Measurements from ENCODE around the gene TMEM138. TPM values are rescaled to one million over a fixed set of nuclear protein-coding genes. Genes with fewer than 3 reads are reported as not detected.

The TMEM138 gene
- total RNA-seq, 1 donor from 2014 or later = 52.3 TPM

DNA sequence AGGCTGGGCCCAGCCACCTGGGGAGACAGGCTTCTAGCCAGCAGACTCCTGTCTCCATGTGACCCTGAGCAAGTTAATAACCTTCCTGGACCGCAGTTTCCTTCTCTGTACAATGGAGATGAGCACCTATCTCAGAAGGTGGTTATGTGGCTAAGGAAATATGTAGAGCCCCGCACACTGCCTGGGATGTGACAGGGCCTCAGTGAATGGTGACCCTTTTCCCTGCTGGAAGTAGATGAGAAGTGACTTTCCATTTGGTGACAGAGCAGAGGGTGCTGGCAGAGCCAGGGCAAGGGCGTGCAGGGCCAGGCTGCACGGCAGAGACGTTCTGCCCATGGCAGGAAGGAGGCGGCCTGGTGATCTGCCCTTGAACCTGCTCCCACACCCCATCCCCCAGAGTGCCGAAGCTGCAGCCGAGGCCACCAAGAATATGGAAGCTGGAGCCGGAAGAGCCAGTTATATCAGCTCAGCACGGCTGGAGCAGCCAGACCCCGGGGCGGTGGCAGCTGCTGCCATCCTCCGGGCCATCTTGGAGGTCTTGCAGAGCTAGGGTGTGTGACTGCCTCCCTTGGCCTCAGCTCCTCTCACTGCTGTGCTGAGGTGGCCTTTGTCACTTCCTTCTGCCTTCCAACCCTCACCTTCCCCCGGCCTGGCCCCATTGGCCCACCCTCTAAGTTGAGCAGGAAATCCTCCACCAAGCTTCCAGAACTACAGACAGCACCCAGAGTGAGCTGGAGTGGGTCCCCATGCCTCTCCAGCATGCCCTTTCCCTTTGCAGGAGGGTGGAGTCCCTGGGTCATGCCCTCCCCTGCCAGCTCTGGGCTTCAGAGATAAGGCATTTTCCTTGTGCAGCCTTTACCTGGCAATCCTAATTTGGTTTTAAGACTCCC lies 16.0 kb upstream of the TMEM138 start:
- Mint-ChIP-seq H3K4me1 (ENCODE audit: low read depth) (no peaks in the 10 kb centered on the region), H3K36me3 (ENCODE audit: low read depth) (peaks cover 21% of the 10 kb centered on the region), H3K4me3 (ENCODE audit: low read depth) (no peak overlapping the region), H3K9me3 (no peaks in the 10 kb centered on the region), H3K27ac (no peak overlapping the region), H3K27me3 (ENCODE audit: low read depth) (no peaks in the 10 kb centered on the region)
- intact Hi-C loops (cut with micrococcal nuclease) = no loop called here
- DNase-seq (ENCODE audit: low spot score) = no peak

DNA sequence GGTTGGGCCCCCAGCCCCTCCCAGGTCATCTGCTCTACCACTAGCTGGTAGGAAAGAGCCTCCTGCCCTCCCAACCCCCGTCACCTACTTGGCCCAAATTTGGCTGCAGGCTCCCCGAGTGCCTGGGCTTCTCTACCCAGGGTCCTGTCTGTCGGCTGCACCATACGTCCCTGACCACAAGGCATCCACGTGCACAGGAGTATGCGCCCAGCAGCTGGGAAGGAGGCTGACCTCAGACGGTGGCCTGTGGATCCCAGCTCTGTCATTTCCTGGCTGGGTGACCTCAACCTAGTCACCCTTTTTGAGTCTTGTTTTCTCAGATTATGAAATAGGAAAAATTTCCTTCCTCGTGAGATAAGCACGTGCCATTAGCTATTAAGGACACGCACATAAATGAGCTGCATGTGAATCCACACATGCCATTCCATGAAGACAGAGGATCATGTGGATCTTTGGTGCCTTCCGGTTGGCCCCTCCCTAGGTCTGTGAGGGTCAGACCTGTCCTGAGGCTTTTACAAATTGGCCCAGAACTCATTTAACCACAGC lies 14.2 kb upstream of the TMEM138 start:
- Mint-ChIP-seq H3K4me1 (ENCODE audit: low read depth) (no peaks in the 10 kb centered on the region), H3K9me3 (no peaks in the 10 kb centered on the region), H3K4me3 (ENCODE audit: low read depth) (no peak overlapping the region), H3K36me3 (ENCODE audit: low read depth) (peaks cover 27% of the 10 kb centered on the region), H3K27ac (no peak overlapping the region), H3K27me3 (ENCODE audit: low read depth) (no peaks in the 10 kb centered on the region)
- DNase-seq (ENCODE audit: low spot score) = no peak
- intact Hi-C loops (cut with micrococcal nuclease) = no loop called here

- intact Hi-C loops (cut with micrococcal nuclease) = no loop called here
- Mint-ChIP-seq H3K27me3 (ENCODE audit: low read depth) (no peaks in the 10 kb centered on the region), H3K9me3 (no peaks in the 10 kb centered on the region), H3K27ac (no peak overlapping the region), H3K36me3 (ENCODE audit: low read depth) (peaks cover 34% of the 10 kb centered on the region), H3K4me1 (ENCODE audit: low read depth) (no peaks in the 10 kb centered on the region), H3K4me3 (ENCODE audit: low read depth) (no peak overlapping the region)
- no peak for DNase-seq (ENCODE audit: low spot score)
These were observed 12.9 kb upstream of the TMEM138 start for GRCh38 chr11:61349189-61349751.

GRCh38 chr11:61349916-61350315 lies 12.3 kb upstream of the TMEM138 start:
- no peaks in the 10 kb centered on the region for H3K9me3 Mint-ChIP-seq
- H3K4me3 Mint-ChIP-seq (ENCODE audit: low read depth) = no peak overlapping the region
- H3K27me3 Mint-ChIP-seq (ENCODE audit: low read depth) = no peaks in the 10 kb centered on the region
- H3K36me3 Mint-ChIP-seq (ENCODE audit: low read depth) = peaks cover 30% of the 10 kb centered on the region
- no peak for DNase-seq (ENCODE audit: low spot score)
- intact Hi-C loops (cut with micrococcal nuclease) = no loop called here
- no peak overlapping the region for H3K27ac Mint-ChIP-seq
- H3K4me1 Mint-ChIP-seq (ENCODE audit: low read depth) = no peaks in the 10 kb centered on the region

GRCh38 chr11:61350336-61350735 lies 11.8 kb upstream of the TMEM138 start:
- intact Hi-C loops (cut with micrococcal nuclease) = no loop called here
- Mint-ChIP-seq H3K27ac (no peak overlapping the region), H3K4me3 (ENCODE audit: low read depth) (no peak overlapping the region), H3K27me3 (ENCODE audit: low read depth) (no peaks in the 10 kb centered on the region), H3K9me3 (no peaks in the 10 kb centered on the region), H3K36me3 (ENCODE audit: low read depth) (peaks cover 33% of the 10 kb centered on the region), H3K4me1 (ENCODE audit: low read depth) (no peaks in the 10 kb centered on the region)
- DNase-seq (ENCODE audit: low spot score) = no peak

DNA sequence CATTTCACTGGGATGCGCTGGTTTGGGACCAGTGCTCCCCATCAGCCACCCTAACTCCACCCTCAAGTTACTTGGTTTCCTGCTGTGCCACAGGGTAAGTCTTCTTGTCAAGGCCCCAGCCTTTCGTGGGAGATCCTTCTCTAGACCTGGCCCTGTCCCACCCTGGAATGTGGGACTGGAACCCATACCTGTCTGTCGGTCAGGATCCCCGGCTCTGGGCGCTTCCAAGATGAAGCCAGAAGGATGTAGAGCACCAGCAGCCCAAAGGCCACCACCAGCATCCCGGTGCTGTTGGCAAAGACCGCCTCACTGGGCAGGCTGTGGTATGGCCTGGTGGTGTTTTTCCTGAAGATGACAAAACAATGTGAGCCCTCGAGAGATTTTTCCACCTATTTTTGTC lies 11.4 kb upstream of the TMEM138 start:
- no peak overlapping the region for H3K27ac Mint-ChIP-seq
- DNase-seq (ENCODE audit: low spot score) = no peak

DNA sequence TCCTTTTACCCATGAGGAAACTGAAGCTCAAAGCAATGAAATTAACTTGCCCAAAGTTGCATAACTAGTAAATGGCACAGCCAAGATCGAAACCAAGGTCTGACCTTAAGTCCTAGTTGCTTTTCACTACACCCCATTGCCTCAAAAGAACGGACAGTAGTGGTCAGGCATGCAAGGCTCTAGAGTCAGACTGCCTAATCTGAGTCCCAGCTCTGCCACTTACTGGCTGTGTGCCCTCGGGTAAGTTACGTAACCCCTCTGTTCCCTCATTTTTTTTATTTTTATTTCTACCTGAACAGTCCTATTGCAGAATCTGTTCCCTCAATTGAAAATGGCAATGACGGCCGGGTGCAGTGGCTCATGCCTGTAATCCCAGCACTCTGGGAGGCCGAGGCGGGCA lies 10.1 kb upstream of the TMEM138 start:
- H3K9me3 Mint-ChIP-seq = no peaks in the 10 kb centered on the region

More for the DNA sequence above, 11.4 kb upstream of the TMEM138 start:
- no peaks in the 10 kb centered on the region for H3K27me3 Mint-ChIP-seq (ENCODE audit: low read depth)
- H3K4me3 Mint-ChIP-seq (ENCODE audit: low read depth) = no peak overlapping the region
- intact Hi-C loops (cut with micrococcal nuclease) = no loop called here
- H3K4me1 Mint-ChIP-seq (ENCODE audit: low read depth) = no peaks in the 10 kb centered on the region
- no peaks in the 10 kb centered on the region for H3K9me3 Mint-ChIP-seq
- peaks cover 33% of the 10 kb centered on the region for H3K36me3 Mint-ChIP-seq (ENCODE audit: low read depth)

DNA sequence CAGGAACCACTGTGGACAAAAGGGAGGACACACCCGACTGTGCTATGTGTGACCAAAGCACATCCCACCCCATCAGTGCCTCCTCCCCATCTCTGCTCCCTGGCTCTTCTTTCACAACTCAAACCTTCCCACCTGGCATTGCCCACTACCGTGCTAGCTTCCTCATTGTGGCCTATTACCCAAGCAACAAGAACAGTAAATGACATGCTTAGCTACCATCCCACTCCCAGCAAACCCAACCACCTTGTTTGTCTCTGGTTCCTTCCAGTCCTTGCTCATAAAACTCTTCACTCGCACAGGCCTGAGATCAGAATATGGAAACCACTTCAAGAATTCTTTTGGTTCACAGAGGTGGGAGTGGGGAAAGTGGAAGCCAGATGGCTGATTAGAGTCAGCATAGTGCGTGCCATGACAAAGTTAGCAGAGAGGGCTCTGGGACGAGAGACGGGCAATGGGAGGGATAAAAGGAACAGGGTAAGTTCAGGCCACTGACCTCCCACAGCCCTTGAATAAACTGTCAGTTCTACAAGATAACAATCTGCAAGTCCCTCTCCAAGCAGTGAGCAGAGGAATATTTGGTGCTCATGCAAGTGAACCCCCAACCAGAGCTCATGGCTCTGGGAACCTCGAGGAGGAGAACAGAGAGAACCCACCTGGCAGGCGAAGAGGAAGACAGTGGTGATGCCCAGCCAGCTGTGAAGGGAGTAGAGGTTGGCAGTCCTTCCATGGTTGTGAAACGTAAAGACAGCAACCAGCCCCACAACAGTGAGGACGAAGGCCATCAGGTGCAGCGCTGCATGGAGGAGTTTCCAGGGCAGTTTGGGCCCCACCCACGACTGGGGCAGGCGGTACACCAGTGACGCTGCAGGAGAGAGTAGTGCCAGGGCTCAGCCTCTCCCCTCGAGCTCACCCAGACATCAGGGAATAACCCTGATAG lies 8.8 kb upstream of the TMEM138 start:
- Mint-ChIP-seq H3K9me3 (no peaks in the 10 kb centered on the region), H3K4me1 (ENCODE audit: low read depth) (peaks cover 1% of the 10 kb centered on the region), H3K36me3 (ENCODE audit: low read depth) (peaks cover 31% of the 10 kb centered on the region), H3K27me3 (ENCODE audit: low read depth) (no peaks in the 10 kb centered on the region), H3K27ac (no peak overlapping the region), H3K4me3 (ENCODE audit: low read depth) (no peak overlapping the region)
- DNase-seq (ENCODE audit: low spot score) = no peak
- intact Hi-C loops (cut with micrococcal nuclease) = no loop called here

More for the DNA sequence above, 10.1 kb upstream of the TMEM138 start:
- H3K4me1 Mint-ChIP-seq (ENCODE audit: low read depth) = no peaks in the 10 kb centered on the region
- H3K27ac Mint-ChIP-seq = no peak overlapping the region
- no peaks in the 10 kb centered on the region for H3K27me3 Mint-ChIP-seq (ENCODE audit: low read depth)
- intact Hi-C loops (cut with micrococcal nuclease) = no loop called here
- peaks cover 33% of the 10 kb centered on the region for H3K36me3 Mint-ChIP-seq (ENCODE audit: low read depth)
- DNase-seq (ENCODE audit: low spot score) = no peak
- H3K4me3 Mint-ChIP-seq (ENCODE audit: low read depth) = no peak overlapping the region

GRCh38 chr11:61354208-61354607 lies 8.0 kb upstream of the TMEM138 start:
- Mint-ChIP-seq H3K4me3 (ENCODE audit: low read depth) (no peak overlapping the region), H3K36me3 (ENCODE audit: low read depth) (peaks cover 28% of the 10 kb centered on the region), H3K27me3 (ENCODE audit: low read depth) (no peaks in the 10 kb centered on the region), H3K4me1 (ENCODE audit: low read depth) (peaks cover 2% of the 10 kb centered on the region), H3K9me3 (no peaks in the 10 kb centered on the region), H3K27ac (no peak overlapping the region)
- intact Hi-C loops (cut with micrococcal nuclease) = no loop called here
- no peak for DNase-seq (ENCODE audit: low spot score)

GRCh38 chr11:61356706-61357105 lies 5.5 kb upstream of the TMEM138 start:
- no peaks in the 10 kb centered on the region for H3K9me3 Mint-ChIP-seq
- no peaks in the 10 kb centered on the region for H3K27me3 Mint-ChIP-seq (ENCODE audit: low read depth)
- no peak for DNase-seq (ENCODE audit: low spot score)
- H3K27ac Mint-ChIP-seq = no peak overlapping the region
- H3K36me3 Mint-ChIP-seq (ENCODE audit: low read depth) = peaks cover 17% of the 10 kb centered on the region
- H3K4me1 Mint-ChIP-seq (ENCODE audit: low read depth) = peaks cover 12% of the 10 kb centered on the region
- no peak overlapping the region for H3K4me3 Mint-ChIP-seq (ENCODE audit: low read depth)
- intact Hi-C loops (cut with micrococcal nuclease) = no loop called here

- H3K9me3 Mint-ChIP-seq = no peaks in the 10 kb centered on the region
- peaks cover 12% of the 10 kb centered on the region for H3K4me1 Mint-ChIP-seq (ENCODE audit: low read depth)
- H3K36me3 Mint-ChIP-seq (ENCODE audit: low read depth) = peaks cover 19% of the 10 kb centered on the region
- no peak overlapping the region for H3K4me3 Mint-ChIP-seq (ENCODE audit: low read depth)
- intact Hi-C loops (cut with micrococcal nuclease) = no loop called here
- H3K27me3 Mint-ChIP-seq (ENCODE audit: low read depth) = no peaks in the 10 kb centered on the region
- DNase-seq (ENCODE audit: low spot score) = no peak
- H3K27ac Mint-ChIP-seq = no peak overlapping the region
These were observed 4.8 kb upstream of the TMEM138 start for GRCh38 chr11:61357233-61357893.

GRCh38 chr11:61357894-61358239 lies 4.3 kb upstream of the TMEM138 start:
- DNase-seq (ENCODE audit: low spot score) = no peak
- peaks cover 14% of the 10 kb centered on the region for H3K4me1 Mint-ChIP-seq (ENCODE audit: low read depth)
- H3K27me3 Mint-ChIP-seq (ENCODE audit: low read depth) = no peaks in the 10 kb centered on the region
- H3K9me3 Mint-ChIP-seq = no peaks in the 10 kb centered on the region
- no peak overlapping the region for H3K4me3 Mint-ChIP-seq (ENCODE audit: low read depth)
- intact Hi-C loops (cut with micrococcal nuclease) = no loop called here
- peaks cover 18% of the 10 kb centered on the region for H3K36me3 Mint-ChIP-seq (ENCODE audit: low read depth)
- no peak overlapping the region for H3K27ac Mint-ChIP-seq
